Upper lobe of left lung (tissue), 4 donors: ENCODE results near the gene SRCAP.

ENCODE experiments used
- CTCF ChIP-seq, 6 experiments: fragments of 450-650 bp in 4 of 6; fragments of 200-600 bp in 2 of 6; sonication (generic) in 2 of 6; IDR thresholded peaks; one replicate each; pipeline ENCODE4 v1.5.1; 2016 to 2019; ENCODE audit warnings: antibody characterized with exemption in 6 of 6
- EP300 ChIP-seq, 4 donors: sonication (generic); formaldehyde crosslinking; IDR thresholded peaks; one replicate each; pipeline ENCODE4 v1.5.1; 2017; ENCODE audit warnings: antibody characterized with exemption in 4 of 4, control low read depth in 2 of 4
- POLR2A ChIP-seq, 4 donors: fragments of 450-650 bp; IDR thresholded peaks; one replicate each; pipeline ENCODE4 v1.5.1; 2016 to 2017; ENCODE audit warnings: antibody characterized with exemption in 4 of 4, mild to moderate bottlenecking in 2 of 4
- POLR2AphosphoS5 ChIP-seq, 2 donors: sonication (generic); formaldehyde crosslinking; IDR thresholded peaks; one replicate each; pipeline ENCODE4 v1.5.1; 2017; ENCODE audit warnings: antibody characterized with exemption in 2 of 2

GRCh38 chr16:30655815-30656347 is 43.1 kb upstream of the SRCAP start:
- TF ChIP-seq EP300 (IDR thresholded peaks at IDR 0.05) (no peak), POLR2AphosphoS5 (IDR thresholded peaks at IDR 0.05) (no peak), POLR2A (IDR thresholded peaks at IDR 0.05) (no peak), CTCF (IDR thresholded peaks at IDR 0.05) (no peak)
